ENCODE results near the gene KLHL26. TPM values are rescaled to one million over a fixed set of nuclear protein-coding genes. Genes with fewer than 3 reads are reported as not detected.

Gene KLHL26
- total and polyA plus RNA-seq, 2 donors from 2014 or later, result 5.6 to 16.1 TPM

DNA sequence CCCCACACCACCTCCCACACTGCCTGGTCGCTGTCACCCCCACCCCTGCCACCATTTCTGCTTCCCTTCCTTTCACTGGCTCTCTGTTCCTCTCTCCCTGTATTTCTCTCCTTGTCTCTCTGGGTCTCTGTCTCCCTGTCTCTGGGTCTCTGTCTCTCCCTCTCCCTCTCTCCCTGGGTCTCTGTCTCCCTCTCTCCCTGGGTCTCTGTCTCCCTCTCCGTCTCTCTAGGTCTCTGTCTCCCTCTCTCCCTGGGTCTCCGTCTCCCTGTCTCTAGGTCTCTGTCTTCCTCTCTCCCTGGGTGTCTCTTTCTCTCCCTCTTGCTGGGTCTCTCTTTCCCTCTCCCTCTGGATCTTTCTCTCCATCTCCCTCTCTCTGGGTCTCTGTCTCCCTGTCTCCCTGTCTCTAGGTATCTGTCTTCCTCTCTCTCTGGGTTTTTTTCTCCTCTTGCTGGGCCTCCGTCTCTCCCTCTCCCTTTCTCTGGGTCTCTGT is 21.6 kb downstream of the KLHL26 start:
- TF ChIP-seq CTCF (IDR thresholded peaks at IDR 0.05; ENCODE audit: borderline replicate concordance, extremely low read depth, insufficient read depth), result no peak
- Histone ChIP-seq H3K4me3 (ENCODE audit: low read length in 3 of 3) (no peak overlapping the region), H3K27ac (ENCODE audit: low read depth in 2 of 2, low read length in 2 of 2) (peak overlapping the region; percentile 63 to 84), H3K9me3 (ENCODE audit: control insufficient read depth in 2 of 3, insufficient read depth in 1 of 3, low read length in 3 of 3) (no peaks in the 10 kb centered on the region), H3K4me1 (ENCODE audit: control insufficient read depth in 2 of 3, insufficient read depth in 2 of 3, low read depth in 1 of 3, low read length in 3 of 3) (peaks cover 0 to 14% (median 3%) of the 10 kb centered on the region in 3 donors), H3K9ac (ENCODE audit: low read length in 3 of 3) (peak overlapping the region in 2 of 3 donors; percentile 39 to 61), H3K36me3 (ENCODE audit: control insufficient read depth in 2 of 3, insufficient read depth in 3 of 3, low read length in 3 of 3) (peaks cover 0 to 2% (median 0%) of the 10 kb centered on the region in 3 donors), H3K27me3 (ENCODE audit: control insufficient read depth, insufficient read depth, low read length) (no peaks in the 10 kb centered on the region)
- DNase-seq (no peak), FAIRE-seq (no peak)
- intact Hi-C loops (cut with DNase I), result no loop called here

DNA sequence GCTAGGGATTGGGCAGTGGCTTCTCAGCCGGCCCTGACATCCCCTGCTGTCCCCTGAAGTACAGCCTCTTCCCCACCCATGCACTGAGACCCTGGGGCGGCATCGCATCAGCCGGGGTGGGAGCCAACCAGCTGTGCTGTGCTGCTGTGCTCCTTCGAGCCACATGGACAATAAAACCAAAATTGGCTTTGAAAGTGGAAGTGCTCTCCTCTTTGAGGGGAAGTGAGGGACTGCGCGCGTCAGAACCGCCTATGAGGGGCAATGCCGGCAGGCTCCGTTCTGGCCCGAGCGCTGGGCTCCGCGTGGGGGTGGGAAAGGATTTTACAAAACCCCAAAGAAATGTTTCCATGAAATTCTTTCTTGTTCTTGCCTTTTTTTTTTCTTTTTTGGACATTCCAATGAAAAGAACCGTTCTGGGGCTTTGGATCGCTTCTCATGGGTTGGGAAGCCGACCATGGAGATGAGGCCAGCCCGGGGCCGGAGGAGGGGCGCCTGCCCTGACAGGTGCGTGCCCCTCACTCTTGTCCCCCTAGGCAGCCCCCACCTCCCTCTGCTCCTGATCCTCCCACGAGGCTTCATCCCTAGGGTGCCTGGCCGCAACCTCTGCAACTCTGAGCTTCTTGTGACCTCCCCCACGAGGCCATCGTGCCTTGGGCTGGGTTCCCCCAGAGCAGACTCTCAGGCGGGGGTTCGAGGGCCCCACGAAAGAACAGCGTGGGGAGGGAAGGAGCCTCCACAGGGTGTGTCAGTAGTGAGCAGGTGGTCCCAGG is 22.6 kb downstream of the KLHL26 start:
- no peak for TF ChIP-seq CTCF (IDR thresholded peaks at IDR 0.05; ENCODE audit: borderline replicate concordance, extremely low read depth, insufficient read depth)
- peak overlapping the region; percentile 51 to 85 for H3K27ac ChIP-seq (ENCODE audit: low read depth in 2 of 2, low read length in 2 of 2)
- peaks cover 0 to under 1% (median 0%) of the 10 kb centered on the region in 3 donors for H3K36me3 ChIP-seq (ENCODE audit: control insufficient read depth in 2 of 3, insufficient read depth in 3 of 3, low read length in 3 of 3)
- FAIRE-seq (no peak), DNase-seq (peak in 2 of 5 donors; percentile 56 to 88)
- H3K27me3 ChIP-seq (ENCODE audit: control insufficient read depth, insufficient read depth, low read length), result no peaks in the 10 kb centered on the region
- no peaks in the 10 kb centered on the region for H3K9me3 ChIP-seq (ENCODE audit: control insufficient read depth in 2 of 3, insufficient read depth in 1 of 3, low read length in 3 of 3)
- no peak overlapping the region for H3K9ac ChIP-seq (ENCODE audit: low read length in 3 of 3)
- intact Hi-C loops (cut with DNase I), result no loop called here
- H3K4me1 ChIP-seq (ENCODE audit: control insufficient read depth in 2 of 3, insufficient read depth in 2 of 3, low read depth in 1 of 3, low read length in 3 of 3), result peaks cover 0 to 14% (median 3%) of the 10 kb centered on the region in 3 donors
- H3K4me3 ChIP-seq (ENCODE audit: low read length in 3 of 3), result no peak overlapping the region

DNA sequence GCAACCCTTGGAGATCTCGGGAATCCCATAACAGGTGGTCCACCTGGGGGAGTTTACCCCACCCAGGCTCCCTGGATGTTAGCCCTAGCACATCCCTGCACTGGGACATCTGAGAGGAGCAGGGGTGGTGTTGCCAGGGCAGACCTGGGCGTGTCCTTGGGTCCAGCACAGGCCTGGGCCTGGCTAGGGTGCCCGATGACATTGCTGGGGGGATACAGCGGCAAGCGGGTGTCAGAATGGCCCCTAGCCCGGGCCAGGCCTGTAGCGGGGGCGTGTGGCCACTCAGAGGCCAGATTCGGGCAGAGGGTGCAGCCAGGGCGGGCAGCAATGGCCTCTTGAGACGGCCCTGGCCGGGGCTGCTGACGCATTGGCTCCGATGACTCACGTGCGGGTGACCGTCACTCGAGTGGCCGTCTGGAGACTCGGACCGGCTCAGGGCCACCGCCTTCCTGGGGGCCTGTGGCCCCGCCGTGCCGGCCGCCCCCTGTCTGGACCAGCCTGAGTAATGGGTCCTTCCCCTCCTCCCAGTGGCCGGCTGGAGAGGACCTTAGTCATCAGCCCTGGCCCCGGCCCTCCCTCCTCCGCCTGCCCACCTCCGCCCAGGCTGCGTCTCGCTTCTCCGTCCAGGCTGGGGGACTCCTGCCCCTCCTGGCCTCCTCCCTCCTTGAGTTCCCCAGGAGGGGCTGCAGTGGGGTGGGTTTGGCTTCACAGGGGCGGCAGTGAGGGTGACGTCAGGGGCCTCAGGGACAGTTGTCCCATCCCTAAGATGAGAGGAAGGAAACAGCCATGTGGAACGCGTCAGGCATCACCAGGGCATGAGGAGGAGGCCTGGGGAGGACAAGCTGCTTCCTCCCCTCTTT is 23.5 kb downstream of the KLHL26 start:
- peaks cover 0 to 14% (median 3%) of the 10 kb centered on the region in 3 donors for H3K4me1 ChIP-seq (ENCODE audit: control insufficient read depth in 2 of 3, insufficient read depth in 2 of 3, low read depth in 1 of 3, low read length in 3 of 3)
- TF ChIP-seq CTCF (IDR thresholded peaks at IDR 0.05; ENCODE audit: borderline replicate concordance, extremely low read depth, insufficient read depth), result no peak
- no peak overlapping the region for H3K9ac ChIP-seq (ENCODE audit: low read length in 3 of 3)
- peak overlapping the region; percentile 51 to 85 for H3K27ac ChIP-seq (ENCODE audit: low read depth in 2 of 2, low read length in 2 of 2)
- intact Hi-C loops (cut with DNase I), result no loop called here
- no peak for FAIRE-seq
- H3K36me3 ChIP-seq (ENCODE audit: control insufficient read depth in 2 of 3, insufficient read depth in 3 of 3, low read length in 3 of 3), result no peaks in the 10 kb centered on the region
- H3K9me3 ChIP-seq (ENCODE audit: control insufficient read depth in 2 of 3, insufficient read depth in 1 of 3, low read length in 3 of 3), result no peaks in the 10 kb centered on the region
- no peaks in the 10 kb centered on the region for H3K27me3 ChIP-seq (ENCODE audit: control insufficient read depth, insufficient read depth, low read length)
- no peak overlapping the region for H3K4me3 ChIP-seq (ENCODE audit: low read length in 3 of 3)
- DNase-seq, result peak; percentile 56 to 94 (median 72)
